Stimulated activated CD8-positive, alpha-beta memory T cell treated with anti-CD3 and anti-CD28 coated beads, Interleukin-12 subunit alpha, Interleukin-12 subunit beta, amount 100 ng/mL, for 1 hour (primary cell): ENCODE data around the gene PPIE.

Experiments
- DNase-seq: peaks from one replicate; pipeline ENCODE4 v3.0.0-alpha.2; 2020; ENCODE audit warnings: low read depth

The PPIE gene

DNA sequence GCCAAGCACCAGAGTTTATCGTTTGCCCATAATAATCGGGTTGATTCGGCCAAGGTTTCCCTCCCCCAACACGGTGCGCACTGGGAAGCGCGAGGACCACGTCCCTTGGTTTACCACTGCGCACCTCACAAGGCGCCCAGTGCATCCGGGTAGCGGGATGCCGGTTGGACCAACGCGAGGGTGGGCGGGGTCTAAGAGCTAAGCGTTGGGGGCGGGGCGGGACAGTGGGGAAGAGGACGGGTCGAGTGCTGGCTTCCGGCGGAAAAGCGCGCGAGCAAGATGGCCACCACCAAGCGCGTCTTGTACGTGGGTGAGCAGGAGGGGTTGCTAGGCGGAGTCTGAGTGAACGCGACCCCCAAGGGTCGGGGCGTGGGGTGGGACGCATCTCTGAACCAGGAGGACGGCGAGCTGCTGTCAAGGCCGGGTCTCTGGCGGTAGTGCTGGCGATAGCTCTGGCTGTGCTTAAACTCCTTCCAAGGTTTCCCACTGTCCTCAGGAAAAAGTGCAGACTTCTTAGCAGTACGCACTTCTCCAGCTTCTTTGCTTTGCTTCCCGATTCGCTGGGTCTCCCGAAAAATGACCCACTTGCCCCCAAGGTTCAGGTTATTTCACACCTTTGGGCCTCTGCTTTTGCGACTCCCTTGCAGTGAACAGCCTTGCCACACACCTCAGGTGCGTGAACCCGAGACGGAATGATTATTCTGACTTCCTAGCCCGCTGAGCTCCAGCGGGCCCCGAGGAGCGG is at the start of gene PPIE:
TSS of gene PPIE (plus strand) at position 261 of the 745 bp plus-strand sequence. CDS start at position 280, 19 bp downstream.
- DNase-seq, result peak; percentile 89

DNA sequence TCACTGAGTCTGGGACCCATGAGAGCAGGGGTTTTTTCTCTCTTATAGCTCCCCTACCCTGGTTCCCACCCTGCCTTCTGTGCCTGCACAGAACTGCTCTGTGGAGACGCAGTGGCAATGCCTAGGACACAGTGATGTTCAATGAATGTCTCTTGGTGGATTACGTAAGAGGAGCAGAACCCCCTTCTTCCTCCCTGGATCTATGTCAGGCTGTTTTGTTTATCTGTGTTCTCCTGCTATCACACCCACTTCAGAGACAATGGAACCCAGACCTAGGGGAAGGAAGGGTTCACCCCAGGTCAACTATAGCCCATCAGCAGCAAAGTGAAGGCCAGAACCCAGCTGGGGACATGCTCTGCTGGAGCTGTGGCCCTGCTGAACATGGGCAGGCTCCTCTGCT is 49.5 kb upstream of the PPIE start:
- no peak for DNase-seq

DNA sequence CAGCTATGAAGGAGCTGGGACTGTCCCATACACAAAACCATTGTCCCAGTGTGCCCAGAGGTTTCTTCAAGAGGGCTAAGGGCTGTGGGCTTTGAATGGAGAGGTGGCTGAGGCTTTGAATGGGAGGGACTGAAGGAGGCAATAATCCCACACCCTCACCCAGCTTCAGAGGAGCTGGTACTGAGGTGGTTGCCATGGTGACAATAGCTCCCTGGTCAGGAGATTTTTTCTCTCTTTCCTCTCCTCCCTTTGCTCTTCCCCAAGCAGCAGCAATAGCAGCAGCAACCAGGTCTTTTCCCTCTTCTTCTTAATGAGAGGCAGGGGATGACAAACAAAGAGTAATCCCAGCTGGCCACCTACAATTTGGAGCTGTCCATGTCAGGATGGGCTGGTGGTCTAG is 49.0 kb upstream of the PPIE start:
- DNase-seq, result no peak

DNA sequence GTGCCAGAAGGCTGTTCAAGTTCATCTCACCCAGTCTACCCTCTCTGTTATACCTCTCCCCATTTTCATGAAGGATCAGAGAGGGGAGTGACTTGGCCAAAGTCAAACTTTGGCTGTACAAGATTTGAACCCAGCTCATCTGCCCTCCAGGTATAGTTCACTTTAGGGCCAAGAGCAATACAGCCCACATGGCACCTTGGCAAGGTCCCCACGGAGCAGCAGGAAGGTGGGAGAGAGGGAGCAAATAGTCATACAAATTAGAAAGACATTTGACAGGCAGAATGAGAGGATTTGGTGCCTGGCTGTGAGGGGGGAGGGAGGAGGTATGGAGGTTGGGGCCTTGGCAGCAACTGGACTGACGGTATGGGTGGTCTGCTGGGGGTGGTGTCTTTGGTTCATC is 48.5 kb upstream of the PPIE start:
- DNase-seq, result no peak

DNA sequence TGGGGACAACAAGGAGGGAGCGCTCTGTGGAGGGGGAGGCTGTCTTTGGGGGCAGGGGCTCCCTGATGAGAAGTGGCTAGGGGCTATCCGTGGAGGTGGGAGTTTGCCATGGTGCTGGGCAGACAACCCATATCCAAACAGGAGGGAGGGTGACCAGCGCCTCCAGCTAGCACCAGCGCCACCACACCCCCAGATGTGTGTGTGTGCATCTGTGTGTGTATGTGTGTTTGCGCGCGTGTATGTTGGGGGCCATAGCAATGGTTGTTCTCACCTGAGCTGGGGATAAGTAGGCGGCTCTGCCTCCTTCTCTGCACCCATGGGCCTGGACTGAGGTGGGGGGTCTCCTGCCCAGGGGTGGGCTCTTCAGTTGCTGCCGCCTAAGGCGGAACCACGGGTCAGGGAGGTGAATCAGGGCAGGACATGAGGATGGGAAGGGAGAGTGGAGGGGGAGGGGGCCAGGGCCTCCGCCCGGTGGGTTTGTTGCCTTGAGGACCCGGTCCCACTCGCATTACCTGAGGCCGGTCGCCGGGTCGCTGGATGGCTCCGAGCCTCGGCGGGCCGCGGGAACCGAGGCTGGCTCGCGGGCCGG is 47.8 kb upstream of the PPIE start:
- no peak for DNase-seq

DNA sequence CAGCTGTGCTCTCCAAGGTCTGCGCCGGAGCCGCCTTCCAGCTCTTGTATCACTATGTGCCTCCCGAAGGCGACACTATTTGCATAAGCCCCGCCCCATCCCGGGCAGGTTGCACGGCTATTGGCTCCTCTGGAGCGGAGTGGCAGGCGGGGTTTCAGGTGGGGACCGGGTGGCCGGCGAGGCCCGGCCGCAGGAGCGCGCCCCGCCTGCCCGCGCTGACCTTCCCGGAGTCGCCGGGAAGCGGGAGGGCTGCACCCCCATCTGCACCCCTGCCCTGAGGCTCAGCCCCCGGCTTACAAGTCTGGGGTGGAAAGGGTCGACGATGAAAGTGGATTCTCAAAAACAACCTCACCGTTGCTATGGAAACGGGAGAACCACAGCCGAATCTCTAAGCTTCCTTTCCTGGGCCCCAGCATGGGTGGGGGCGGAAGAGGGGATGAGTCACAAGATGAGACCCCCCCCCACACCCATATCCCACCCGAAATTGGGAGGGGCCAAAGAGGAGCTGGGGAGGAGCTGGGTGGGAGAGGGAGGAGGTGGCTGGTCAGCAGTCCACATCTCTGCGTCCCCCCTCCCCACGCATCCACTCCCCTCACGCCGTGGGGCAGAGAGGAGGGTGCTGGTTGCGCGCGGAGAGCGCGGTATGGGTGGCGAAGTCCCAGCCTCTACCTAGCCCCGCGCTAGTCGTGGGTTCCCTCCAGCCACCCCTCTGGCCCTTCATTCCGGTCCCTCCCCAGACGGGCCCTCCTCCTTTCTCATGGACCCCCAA is 47.1 kb upstream of the PPIE start, which contains the start of gene HPCAL4:
TSS of gene HPCAL4 (minus strand) at position 51 of the 769 bp plus-strand sequence. CDS start 6,830 bp downstream, outside the sequence.
- DNase-seq, result peak; percentile 85

DNA sequence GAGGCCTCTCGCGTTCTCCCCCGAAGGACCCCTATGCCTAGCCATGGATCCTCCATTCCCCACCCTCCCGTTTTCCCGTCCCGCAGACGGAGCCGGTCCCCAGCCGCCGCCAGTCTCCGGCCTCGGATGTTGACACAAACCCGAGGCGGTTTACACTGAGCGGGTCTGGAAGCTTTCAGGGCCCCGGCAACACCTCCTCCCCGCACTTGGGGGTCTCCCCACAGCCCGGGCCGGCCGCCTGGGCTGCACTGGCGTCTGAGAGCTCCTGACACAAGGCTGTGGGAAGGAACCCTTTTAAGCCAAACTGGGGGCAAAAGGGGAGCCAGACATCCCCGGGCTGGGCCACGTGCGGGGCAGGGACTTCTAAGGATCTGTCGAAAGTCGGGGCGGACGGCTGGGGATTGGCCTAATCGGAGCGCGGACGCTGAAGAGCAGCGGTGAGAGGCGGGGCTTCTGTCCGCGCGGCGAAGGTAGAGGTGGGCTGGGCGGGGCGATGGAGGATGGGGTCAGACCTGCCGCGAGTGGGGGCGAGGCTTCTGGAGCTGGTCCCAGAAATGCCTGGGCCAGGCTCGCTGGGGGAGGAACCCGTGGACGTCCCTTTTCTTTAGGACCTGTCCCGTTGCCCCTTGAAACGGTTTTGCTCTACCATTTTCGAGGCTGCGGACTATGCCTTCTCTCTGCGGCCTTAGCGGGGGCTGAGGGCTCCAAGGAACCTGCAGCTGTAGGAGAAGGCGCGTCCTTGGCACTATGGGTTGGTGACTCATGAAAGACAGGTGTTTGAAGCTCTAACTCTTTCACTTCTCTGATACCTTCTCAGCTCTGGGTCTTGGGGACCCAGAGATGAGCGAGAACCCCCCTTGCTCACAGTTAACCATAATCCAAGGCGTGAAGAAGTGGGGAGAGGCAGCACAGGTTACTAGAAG is 46.3 kb upstream of the PPIE start:
- no peak for DNase-seq

DNA sequence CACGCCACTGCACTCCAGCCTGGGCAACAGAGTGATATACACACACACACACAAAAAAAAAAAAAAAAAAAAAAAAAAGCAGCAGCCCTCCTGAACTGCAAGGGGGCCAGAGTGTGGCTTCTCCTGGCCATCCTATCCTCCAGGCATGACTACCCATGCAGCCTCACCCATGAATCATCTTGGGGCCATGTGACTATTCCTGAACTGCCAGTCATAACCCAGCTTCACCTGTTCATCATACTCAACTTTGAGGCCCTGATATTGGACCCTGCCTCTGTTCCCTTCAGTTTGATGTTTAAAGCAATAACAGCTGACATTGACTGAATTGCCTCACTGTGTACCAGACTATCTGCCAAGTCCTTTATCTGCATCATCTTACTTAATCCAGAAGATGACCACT is 44.7 kb upstream of the PPIE start:
- no peak for DNase-seq

DNA sequence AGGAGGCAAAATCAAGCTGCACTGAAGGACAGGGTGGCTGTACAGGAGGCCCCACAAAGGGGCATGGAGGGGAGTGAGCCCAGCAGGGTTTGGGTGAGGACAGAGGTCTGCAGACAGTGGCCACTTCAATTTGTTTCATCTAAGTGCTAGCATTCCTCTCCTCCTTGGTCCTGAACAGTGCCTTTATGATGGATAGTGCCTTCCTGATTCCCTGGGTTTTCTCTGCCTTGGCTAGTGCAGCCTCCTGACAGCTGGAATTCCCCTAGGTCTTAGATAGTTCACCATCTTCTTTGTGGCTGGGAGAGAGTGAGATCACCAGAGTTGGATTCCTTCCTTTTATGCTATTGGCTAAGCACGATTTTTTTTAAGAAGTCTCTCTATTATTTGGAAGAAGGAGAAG is 43.7 kb upstream of the PPIE start:
- DNase-seq, result no peak

DNA sequence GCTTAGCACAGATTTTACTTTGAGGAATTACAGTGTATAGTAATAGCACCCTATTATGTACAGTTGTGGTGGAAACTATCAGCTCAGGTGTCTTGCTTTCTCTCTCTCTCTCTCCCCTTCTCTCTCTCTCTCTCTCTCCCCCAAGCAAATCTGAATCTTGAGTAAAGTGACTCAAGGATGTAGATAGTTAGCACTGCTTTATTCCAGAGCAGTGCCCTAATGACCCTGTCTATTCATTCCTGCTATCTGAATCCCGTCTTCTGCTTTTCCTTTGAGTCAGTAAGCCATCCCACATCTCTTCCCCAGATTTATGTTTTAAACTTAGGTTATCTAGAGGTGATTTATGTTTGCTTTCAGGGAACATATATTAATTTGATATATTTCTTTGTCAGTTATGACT is 42.2 kb upstream of the PPIE start:
- no peak for DNase-seq

DNA sequence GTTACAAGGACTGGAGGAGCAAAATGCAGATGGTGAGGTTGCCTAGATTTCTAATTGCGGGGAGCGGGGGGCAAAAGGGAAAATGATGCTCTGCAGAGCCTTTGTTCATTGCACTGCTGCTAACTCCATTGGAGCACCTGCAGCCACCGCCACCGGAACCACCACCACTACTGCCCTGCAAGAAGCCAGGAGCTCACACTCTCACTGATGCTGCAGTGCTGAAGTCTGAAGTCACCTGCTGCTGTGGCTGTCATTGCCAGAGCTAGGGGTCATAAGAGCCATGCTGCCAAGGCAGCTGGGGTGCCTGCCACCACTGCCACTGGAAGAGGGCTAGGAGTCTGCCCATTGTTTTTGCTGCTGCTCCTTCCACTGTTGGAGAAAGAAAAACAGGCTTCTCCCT is 40.1 kb upstream of the PPIE start:
- DNase-seq, result no peak

DNA sequence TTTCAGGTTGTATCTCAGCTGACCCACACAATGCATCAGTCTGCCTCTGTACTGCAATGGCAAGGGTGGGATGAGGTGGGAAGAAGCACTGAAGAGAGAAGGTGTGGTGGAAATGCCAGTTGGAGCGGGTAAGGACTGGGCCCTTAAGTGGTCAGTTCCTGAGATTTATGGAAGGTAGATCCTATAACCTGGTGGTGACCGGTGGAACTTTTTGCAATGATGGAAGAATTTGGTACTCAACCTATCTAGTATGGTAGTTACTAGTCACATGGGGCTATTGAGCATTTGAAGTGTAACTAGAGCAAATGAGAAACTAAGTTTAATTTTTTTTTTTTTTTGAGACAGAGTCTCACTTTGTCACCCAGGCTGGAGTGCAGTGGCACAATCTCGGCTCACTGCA is 39.3 kb upstream of the PPIE start:
- no peak for DNase-seq

DNA sequence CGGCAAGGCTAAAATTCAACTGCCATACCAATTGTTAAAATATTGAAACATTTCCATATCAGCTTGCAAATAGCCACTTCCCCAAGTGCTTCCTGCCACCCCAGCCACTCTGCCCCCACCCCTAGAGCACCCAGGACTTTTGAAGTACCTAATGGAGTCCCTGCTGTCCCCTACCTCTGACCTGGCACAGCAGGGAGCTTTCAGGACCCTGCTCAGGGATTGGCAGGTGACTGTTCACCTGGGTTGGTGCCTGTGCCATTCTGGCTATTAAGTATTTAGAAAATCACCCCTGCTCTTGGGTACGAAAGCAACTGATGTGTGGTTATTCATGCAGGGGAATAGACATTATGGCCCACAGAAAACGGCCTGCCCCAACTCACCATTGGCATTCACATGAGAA is 38.3 kb upstream of the PPIE start:
- no peak for DNase-seq

DNA sequence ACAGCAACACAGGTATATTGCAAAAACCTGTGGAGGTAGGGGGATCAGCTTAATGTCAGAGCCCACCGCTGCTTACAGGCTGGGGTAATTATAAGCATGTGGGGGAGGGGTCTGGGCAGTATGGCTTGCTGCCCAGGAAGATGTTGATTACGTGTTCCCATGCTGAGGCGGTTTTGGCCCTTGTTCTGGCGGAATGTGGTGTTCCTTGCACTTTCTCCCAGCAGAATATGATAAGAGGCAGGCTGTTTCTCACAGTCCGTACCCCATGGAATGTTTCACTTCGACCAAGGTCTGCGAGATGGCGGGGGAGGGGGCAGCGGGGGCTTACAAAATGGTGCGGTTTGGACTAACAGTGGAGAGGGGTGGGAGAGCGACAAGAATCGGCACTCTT is 37.6 kb upstream of the PPIE start:
- DNase-seq, result no peak

DNA sequence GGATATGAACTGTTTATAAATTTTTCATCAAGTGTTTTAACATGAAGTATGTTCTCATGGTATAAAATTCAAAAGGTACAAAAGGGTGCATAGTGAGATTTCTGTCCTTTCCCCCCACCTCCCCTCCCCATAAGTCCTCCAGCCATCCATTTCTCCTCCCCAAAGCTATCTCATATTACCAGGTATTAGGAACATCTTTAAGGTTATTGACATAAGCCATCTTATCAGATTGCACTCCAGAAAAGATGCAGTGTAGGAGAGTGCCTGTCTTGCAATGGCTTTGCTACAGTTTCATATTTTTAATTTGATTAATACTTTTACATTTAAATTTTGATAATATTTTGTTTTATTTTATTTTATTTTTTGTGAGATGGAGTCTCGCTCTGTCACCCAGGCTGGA is 33.9 kb upstream of the PPIE start:
- no peak for DNase-seq

DNA sequence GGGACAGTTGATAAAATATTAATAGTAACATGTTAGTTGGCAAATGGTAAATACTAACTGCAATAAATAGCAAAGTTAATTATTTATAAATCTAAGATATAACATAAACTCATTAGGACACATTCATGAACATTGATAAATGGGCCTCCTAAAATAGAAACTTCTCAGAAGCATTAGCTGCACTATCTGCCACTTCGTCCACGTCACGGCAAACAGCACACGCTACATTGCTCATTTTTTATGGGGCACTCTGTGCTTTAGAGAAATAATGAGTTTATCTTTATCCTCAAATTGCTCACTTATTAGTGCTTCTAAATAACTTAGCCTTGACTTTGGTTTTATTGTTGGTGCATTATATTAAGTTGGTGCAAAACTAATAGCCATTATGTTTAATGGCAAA is 31.2 kb upstream of the PPIE start:
- no peak for DNase-seq

DNA sequence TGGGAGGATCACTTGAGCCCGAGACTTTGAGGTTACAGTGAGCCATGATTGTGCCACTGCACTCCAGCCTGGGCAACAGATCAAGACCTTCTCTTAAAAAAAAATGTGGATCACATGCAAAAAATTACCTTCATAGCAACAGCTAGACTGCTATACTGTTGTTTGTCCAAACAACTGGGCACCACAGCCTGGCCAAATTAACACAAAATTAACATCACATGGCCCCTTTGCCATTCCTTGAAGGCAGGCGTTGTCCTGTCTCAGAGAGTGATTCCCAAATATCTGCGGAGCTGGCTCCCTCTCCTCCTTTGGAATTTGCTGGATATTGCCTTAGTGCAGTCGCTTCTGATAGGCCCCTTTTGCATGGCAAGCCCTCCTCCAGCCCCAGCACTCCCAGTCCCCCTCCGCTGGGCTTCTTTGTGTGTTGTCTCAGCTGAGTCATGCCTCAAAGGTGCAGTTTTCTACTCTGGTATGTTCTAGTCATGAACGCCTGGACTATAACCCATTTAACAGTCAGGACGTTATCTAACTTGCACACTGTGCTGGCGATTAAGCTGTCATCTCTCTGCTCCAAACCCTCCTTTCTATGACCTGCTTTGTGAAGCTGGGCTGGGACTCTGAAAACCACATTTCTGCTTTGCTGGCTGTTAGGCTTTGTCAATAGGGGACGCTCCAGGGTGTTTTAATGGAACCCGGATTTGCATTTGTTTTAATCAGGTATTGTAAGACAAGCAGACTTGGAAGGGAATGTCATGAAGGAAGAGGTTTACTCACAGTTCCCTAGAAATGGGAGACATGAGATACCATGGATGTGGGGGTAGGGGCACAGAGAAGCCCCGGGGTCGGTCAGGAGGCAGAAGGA is 27.3 kb upstream of the PPIE start:
- DNase-seq, result no peak

DNA sequence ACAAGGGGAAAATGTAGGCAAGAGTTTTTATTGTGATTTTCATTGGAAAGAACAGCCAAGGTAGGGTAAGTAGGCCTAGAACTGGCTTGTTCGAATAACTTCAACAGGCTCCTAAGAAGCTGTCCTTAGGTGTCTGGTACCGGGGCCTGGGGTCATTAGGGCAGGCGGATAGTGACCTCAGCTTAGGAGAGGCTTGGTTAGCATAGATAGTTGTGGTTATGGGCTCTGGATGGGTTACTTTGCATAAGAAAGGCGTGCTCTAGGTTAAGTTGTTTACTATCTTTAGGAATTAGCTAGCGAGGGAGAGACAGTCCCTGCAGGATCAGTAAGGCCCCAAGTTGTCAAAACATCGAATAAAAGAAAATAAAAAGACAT is 26.7 kb upstream of the PPIE start:
- no peak for DNase-seq

DNA sequence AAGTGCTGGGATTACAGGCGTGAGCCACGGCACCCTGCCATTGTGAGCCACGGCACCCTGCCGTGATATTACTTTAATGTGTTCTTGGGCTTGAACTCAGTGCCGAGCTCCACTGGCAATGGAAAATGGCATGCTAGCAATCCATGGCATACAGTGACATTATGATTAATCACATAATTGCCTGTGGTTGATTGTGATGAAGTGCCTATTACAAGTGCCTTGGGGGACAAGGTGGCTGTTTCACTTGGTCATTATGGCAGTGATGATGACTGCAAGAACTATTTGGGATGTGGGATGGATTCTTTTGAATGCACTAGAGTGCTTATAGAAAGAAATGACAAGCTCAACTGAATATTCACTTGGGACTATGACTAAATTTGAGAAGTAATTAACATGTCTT is 25.1 kb upstream of the PPIE start:
- DNase-seq, result no peak

DNA sequence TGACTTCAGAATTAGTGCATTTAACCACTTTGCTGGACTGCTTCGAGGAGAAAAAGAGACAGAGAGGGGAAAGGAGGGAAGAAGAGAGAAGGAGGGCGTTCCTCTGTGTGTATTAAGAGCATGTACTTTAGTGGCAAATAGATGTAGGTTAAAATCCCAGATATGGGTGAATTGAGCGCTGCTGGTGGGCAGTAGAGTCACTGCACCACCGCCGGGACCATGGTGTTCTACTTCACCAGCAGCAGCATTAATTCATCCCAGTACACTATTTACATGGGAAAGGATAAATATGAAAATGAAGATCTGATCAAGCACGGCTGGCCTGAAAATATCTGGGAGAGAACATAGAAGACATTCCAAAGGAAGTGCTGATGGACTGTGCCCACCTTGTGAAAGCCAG is 20.9 kb upstream of the PPIE start:
- no peak for DNase-seq
